Fibroblast of villous mesenchyme (primary cell): ENCODE measurements around the gene MAP3K9. TPM values are rescaled to one million over a fixed set of nuclear protein-coding genes. Genes with fewer than 3 reads are reported as not detected.
A peak's percentile ranks its signal among the peaks of the same experiment; 100 is the strongest.

Experiments used
- DNase-seq: peaks from one replicate; pipeline ENCODE4 v3.0.0-alpha.2; 2010; ENCODE audit warnings: low read depth
- H3K4me3 ChIP-seq: 2 replicates; pipeline ENCODE4 v1.5.1; 2011; ENCODE audit warnings: low read depth, mild to moderate bottlenecking, low read length
- CTCF ChIP-seq: IDR thresholded peaks from 2 replicates; pipeline ENCODE4 v1.5.1; 2012; ENCODE audit warnings: low read depth, mild to moderate bottlenecking, low read length; ENCODE audit not compliant: insufficient read depth
- total RNA-seq: library from RNA; depleted of rRNA; stranded (reverse); fragments of >200 nt; gene quantifications from 2 replicates; pipeline ENCODE4 v1.2.3, GENCODE V29; 2012

MAP3K9 gene
- total RNA-seq, 1 donor = 0.43 TPM

GRCh38 chr14:70822530-70823185, 13.3 kb upstream of the MAP3K9 start:
- H3K4me3 ChIP-seq = peak overlapping the region; percentile 70
- no peak for TF ChIP-seq CTCF
- DNase-seq = peak; percentile 18

- DNase-seq = peak; percentile 34
- peak overlapping the region; percentile 70 for H3K4me3 ChIP-seq
- no peak for TF ChIP-seq CTCF
Measured at GRCh38 chr14:70821584-70822529, 12.5 kb upstream of the MAP3K9 start.

- TF ChIP-seq CTCF = no peak
- DNase-seq = no peak
- H3K4me3 ChIP-seq = no peak overlapping the region
Measured at GRCh38 chr14:70816525-70816924, 7.2 kb upstream of the MAP3K9 start.

GRCh38 chr14:70814466-70814865, 5.2 kb upstream of the MAP3K9 start:
- H3K4me3 ChIP-seq = no peak overlapping the region
- no peak for DNase-seq
- no peak for TF ChIP-seq CTCF

GRCh38 chr14:70812124-70812818, 3.0 kb upstream of the MAP3K9 start:
- no peak for DNase-seq
- no peak for TF ChIP-seq CTCF
- H3K4me3 ChIP-seq = no peak overlapping the region

- H3K4me3 ChIP-seq = no peak overlapping the region
- DNase-seq = no peak
- TF ChIP-seq CTCF = no peak
Measured at GRCh38 chr14:70811578-70811977, 2.3 kb upstream of the MAP3K9 start.
